Neural cell (in vitro differentiated cells): ENCODE results near the gene KRTAP10-1. TPM values are rescaled to one million over a fixed set of nuclear protein-coding genes. Genes with fewer than 3 reads are reported as not detected.

ENCODE experiments used
- H2AFZ ChIP-seq: fragments of 200-600, 300-800 bp; sonication (generic), shearing (Covaris generic); 2 replicates; pipeline ENCODE4 v1.6.0; 2014; ENCODE audit warnings: low read depth, mild to moderate bottlenecking, antibody characterized with exemption, low read length, moderate library complexity
- H3F3A ChIP-seq: fragments of 200-600 bp; shearing (Covaris generic); 2 replicates; pipeline ENCODE4 v1.6.1; 2016; ENCODE audit warnings: mild to moderate bottlenecking, moderate library complexity, mixed read lengths, antibody characterized with exemption, low read length; ENCODE audit not compliant: insufficient read depth, poor library complexity, severe bottlenecking
- H3K27ac ChIP-seq: fragments of 200-600, 300-800 bp; sonication (generic), shearing (Covaris generic); 2 replicates; pipeline ENCODE4 v1.5.1; 2014; ENCODE audit warnings: mild to moderate bottlenecking, low read length, moderate library complexity
- H3K27me3 ChIP-seq: fragments of 300-800, 200-600 bp; sonication (generic), shearing (Covaris generic); 2 replicates; pipeline ENCODE4 v1.6.0; 2014; ENCODE audit warnings: mild to moderate bottlenecking, low read depth, low read length, moderate library complexity; ENCODE audit not compliant: insufficient read depth
- H3K36me3 ChIP-seq: fragments of 300-800, 200-600 bp; sonication (generic), shearing (Covaris generic); 2 replicates; pipeline ENCODE4 v1.5.1; 2014; ENCODE audit warnings: mild to moderate bottlenecking, antibody characterized with exemption, low read length, moderate library complexity; ENCODE audit not compliant: insufficient read depth
- H3K4me2 ChIP-seq: fragments of 300-800, 200-600 bp; sonication (generic), shearing (Covaris generic); 2 replicates; pipeline ENCODE4 v1.6.0; 2014; ENCODE audit warnings: mild to moderate bottlenecking, low read length
- H3K4me3 ChIP-seq: fragments of 300-800, 200-600 bp; sonication (generic), shearing (Covaris generic); 2 replicates; pipeline ENCODE4 v1.5.1; 2014; ENCODE audit warnings: mild to moderate bottlenecking, low read length, moderate library complexity
- H3K79me2 ChIP-seq: fragments of 200-600 bp; shearing (Covaris generic); replicated peaks from 2 replicates; pipeline ENCODE4 v1.6.0; 2014; ENCODE audit warnings: mild to moderate bottlenecking, low read length, moderate library complexity; ENCODE audit not compliant: insufficient read depth
- H3K9ac ChIP-seq: fragments of 300-800, 200-600 bp; sonication (generic), shearing (Covaris generic); 2 replicates; pipeline ENCODE4 v1.6.1; 2016; ENCODE audit warnings: mild to moderate bottlenecking, low read length, mixed read lengths
- H3K9me2 ChIP-seq: fragments of 200-600 bp; shearing (Covaris generic); 2 replicates; pipeline ENCODE4 v1.6.1; 2016; ENCODE audit warnings: mild to moderate bottlenecking, low read length, mixed read lengths; ENCODE audit not compliant: insufficient read depth
- H3K9me3 ChIP-seq: fragments of 200-600, 300-800 bp; sonication (generic), shearing (Covaris generic); 2 replicates; pipeline ENCODE4 v1.6.1; 2016; ENCODE audit warnings: mild to moderate bottlenecking, mixed run types, low read length, moderate library complexity, mixed read lengths
- H4K20me1 ChIP-seq: fragments of 200-600 bp; shearing (Covaris generic); 2 replicates; pipeline ENCODE4 v1.6.1; 2016; ENCODE audit warnings: mild to moderate bottlenecking, mixed run types; ENCODE audit not compliant: insufficient read depth
- CTCF ChIP-seq: fragments of 450-650 bp; IDR thresholded peaks from 2 replicates; pipeline ENCODE4 v1.5.1; 2014; ENCODE audit warnings: antibody characterized with exemption, mild to moderate bottlenecking, moderate library complexity; ENCODE audit not compliant: poor library complexity, severe bottlenecking
- EP300 ChIP-seq: fragments of 450-650 bp; conservative IDR thresholded peaks from 2 replicates; pipeline ENCODE4 v1.6.1; 2014; ENCODE audit warnings: antibody characterized with exemption, mild to moderate bottlenecking, moderate library complexity; ENCODE audit not compliant: poor library complexity, severe bottlenecking
- EZH2 ChIP-seq: fragments of 200-600, 300-800 bp; shearing (Covaris generic), sonication (generic); IDR thresholded peaks from 2 replicates; pipeline ENCODE4 v1.6.1; 2014; ENCODE audit warnings: antibody characterized with exemption, low read length, borderline replicate concordance, mild to moderate bottlenecking; ENCODE audit not compliant: insufficient read depth, poor library complexity, severe bottlenecking
- MXI1 ChIP-seq: fragments of 450-650 bp; conservative IDR thresholded peaks from 2 replicates; pipeline ENCODE4 v1.6.1; 2014; ENCODE audit warnings: antibody characterized with exemption, mild to moderate bottlenecking; ENCODE audit not compliant: poor library complexity, severe bottlenecking
- POLR2AphosphoS5 ChIP-seq: IDR thresholded peaks from 2 replicates; pipeline ENCODE4 v1.6.1; 2012
- RAD21 ChIP-seq: fragments of 450-650 bp; conservative IDR thresholded peaks from 2 replicates; pipeline ENCODE4 v1.6.1; 2014; ENCODE audit warnings: antibody characterized with exemption, mild to moderate bottlenecking, moderate library complexity
- REST ChIP-seq: IDR thresholded peaks from 2 replicates; pipeline ENCODE4 v1.6.1; 2012; ENCODE audit warnings: borderline replicate concordance
- SMC3 ChIP-seq: fragments of 450-650 bp; conservative IDR thresholded peaks from 2 replicates; pipeline ENCODE4 v1.6.1; 2014; ENCODE audit warnings: antibody characterized with exemption, mild to moderate bottlenecking, moderate library complexity; ENCODE audit not compliant: poor library complexity
- TAF1 ChIP-seq: IDR thresholded peaks from 2 replicates; pipeline ENCODE4 v1.6.1; 2012; ENCODE audit warnings: low read depth
- polyA plus RNA-seq: library from polyadenylated mRNA; depleted of rRNA; stranded (reverse); fragments of >200 nt; gene quantifications from 2 replicates; pipeline ENCODE4 v1.2.3, GENCODE V29; 2014

KRTAP10-1 gene
- polyA plus RNA-seq, 1 donor from 2014 or later = not detected

- no peaks in the 10 kb centered on the region for H3K36me3 ChIP-seq
- no peaks in the 10 kb centered on the region for H3K27me3 ChIP-seq
- H3K9ac ChIP-seq = no peak overlapping the region
- H3K4me2 ChIP-seq = no peak overlapping the region
- H3K9me3 ChIP-seq = peaks cover 10% of the 10 kb centered on the region
- no peaks in the 10 kb centered on the region for H3F3A ChIP-seq
- no peak overlapping the region for H2AFZ ChIP-seq
- no peaks in the 10 kb centered on the region for H4K20me1 ChIP-seq
- no peak for TF ChIP-seq REST
- no peak overlapping the region for H3K27ac ChIP-seq
- H3K4me3 ChIP-seq = no peak overlapping the region
- no peaks in the 10 kb centered on the region for H3K9me2 ChIP-seq
- H3K79me2 ChIP-seq = no peaks in the 10 kb centered on the region
Measured at GRCh38 chr21:44572959-44573583, 33.1 kb upstream of the KRTAP10-1 start.

- no peak for TF ChIP-seq MXI1
- TF ChIP-seq CTCF = no peak
- no peak for TF ChIP-seq REST
- TF ChIP-seq RAD21 = no peak
- TF ChIP-seq POLR2AphosphoS5 = no peak
- TF ChIP-seq SMC3 = no peak
- TF ChIP-seq TAF1 = no peak
- TF ChIP-seq EZH2 = no peak
- no peak for TF ChIP-seq EP300
- Histone ChIP-seq H3K4me3 (no peak overlapping the region), H3K9me2 (no peaks in the 10 kb centered on the region), H3K9me3 (peaks cover 10% of the 10 kb centered on the region), H2AFZ (no peak overlapping the region), H3K27ac (no peak overlapping the region), H3K9ac (no peak overlapping the region), H3K27me3 (no peaks in the 10 kb centered on the region), H3K36me3 (no peaks in the 10 kb centered on the region), H4K20me1 (no peaks in the 10 kb centered on the region), H3F3A (no peaks in the 10 kb centered on the region), H3K79me2 (no peaks in the 10 kb centered on the region), H3K4me2 (no peak overlapping the region)
Measured at GRCh38 chr21:44571844-44572782, 32.1 kb upstream of the KRTAP10-1 start.
